Urinary bladder (tissue), 4 donors: ENCODE data around the gene ADARB1. TPM values are rescaled to one million over a fixed set of nuclear protein-coding genes. Genes with fewer than 3 reads are reported as not detected.

Experiments used
- DNase-seq: peaks from one replicate; pipeline ENCODE4 v3.0.0-alpha.2; 2015; ENCODE audit errors: extremely low spot score
- H3K27ac ChIP-seq: one replicate; pipeline ENCODE4 v1.5.1; 2013; ENCODE audit warnings: low read depth, mild to moderate bottlenecking, moderate library complexity
- H3K36me3 ChIP-seq: one replicate; pipeline ENCODE4 v1.6.1; 2013; ENCODE audit warnings: mild to moderate bottlenecking, moderate library complexity; ENCODE audit not compliant: insufficient read depth
- H3K4me1 ChIP-seq: one replicate; pipeline ENCODE4 v1.6.1; 2013; ENCODE audit warnings: mild to moderate bottlenecking, moderate library complexity; ENCODE audit not compliant: insufficient read depth
- H3K4me3 ChIP-seq: one replicate; pipeline ENCODE4 v1.5.1; 2013; ENCODE audit warnings: low read depth, low read length
- WGBS: extraction: QIAGEN DNeasy Blood & Tissue Kit; methylation state at CpG from one replicate; pipeline ENCODE4 v1.1.7; 2013; 5-methylcytosine and 5-hydroxymethylcytosine counted together
- polyA plus RNA-seq: library from polyadenylated mRNA; stranded (reverse); fragments of 200-250 nt; gene quantifications from one replicate; pipeline ENCODE4 v1.2.3, GENCODE V29; 2013
- total RNA-seq: library from RNA; depleted of rRNA; stranded (reverse); fragments of >200 nt; gene quantifications from one replicate; pipeline ENCODE4 v1.2.3, GENCODE V29; 2014
- donor health status: healthy with polysubstance abuse.
- donor health status: healthy.

The ADARB1 gene
- total and polyA plus RNA-seq, 2 donors, result 35.3 to 79.8 TPM

DNA sequence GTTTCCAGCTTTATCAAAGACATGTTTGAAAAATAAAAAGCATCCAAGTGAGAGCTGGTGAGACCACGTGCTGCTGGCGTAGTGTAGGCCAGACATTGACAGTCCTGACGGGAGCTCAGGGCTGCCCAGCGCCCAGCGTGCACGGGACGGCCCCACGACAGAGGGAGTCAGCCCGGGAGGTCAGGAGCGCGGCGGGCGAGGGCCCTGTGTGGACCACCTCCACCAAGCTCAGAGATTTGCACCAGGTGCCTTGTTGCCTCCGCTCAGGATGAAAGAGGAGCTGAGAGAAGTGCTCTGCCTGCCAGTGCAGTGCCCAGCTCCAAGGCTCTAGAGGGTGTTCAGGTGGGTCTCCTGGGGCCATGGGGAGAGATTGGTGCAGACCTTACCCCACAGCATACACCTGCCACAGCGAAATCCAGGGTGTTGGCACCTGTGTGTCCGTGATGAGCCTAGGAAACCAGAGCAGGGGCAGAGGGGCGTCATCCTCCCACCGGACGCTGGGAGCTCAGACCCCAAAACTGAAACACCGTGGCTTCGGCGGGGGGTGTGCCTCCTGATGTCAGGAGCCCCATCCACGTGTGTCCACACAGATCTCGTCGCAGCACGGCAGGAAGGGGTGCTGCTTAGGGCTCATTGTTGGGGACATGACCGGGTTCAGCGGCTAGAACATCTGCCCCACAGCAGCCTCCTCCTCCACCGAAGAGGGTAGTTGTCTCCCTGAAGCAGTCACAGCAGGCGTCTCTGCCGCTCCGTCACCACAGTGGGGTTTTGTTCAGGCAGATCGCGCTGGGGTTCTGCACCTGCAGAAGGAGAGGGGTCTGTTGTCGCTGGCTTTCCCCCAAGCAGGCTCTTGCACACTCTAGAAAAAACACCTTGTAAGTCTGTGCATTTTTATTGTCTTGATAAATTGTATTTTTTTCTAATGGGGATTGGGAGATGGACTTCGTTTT lies 149.1 kb downstream of the ADARB1 start:
- no peak for DNase-seq
- no peak overlapping the region for H3K27ac ChIP-seq
- H3K4me3 ChIP-seq, result no peak overlapping the region
- no peaks in the 10 kb centered on the region for H3K4me1 ChIP-seq
- H3K36me3 ChIP-seq, result no peaks in the 10 kb centered on the region
- WGBS, result 92% methylated on average over 36 of the region's 36 CpGs

GRCh38 chr21:45224189-45224938 lies 150.0 kb downstream of the ADARB1 start:
- 79% methylated on average over 24 of the region's 24 CpGs for WGBS
- Histone ChIP-seq H3K4me3 (no peak overlapping the region), H3K27ac (no peak overlapping the region), H3K36me3 (no peaks in the 10 kb centered on the region), H3K4me1 (no peaks in the 10 kb centered on the region)
- DNase-seq, result no peak

- Histone ChIP-seq H3K36me3 (no peaks in the 10 kb centered on the region), H3K27ac (no peak overlapping the region), H3K4me3 (no peak overlapping the region), H3K4me1 (no peaks in the 10 kb centered on the region)
- 76% methylated on average over 11 of the region's 11 CpGs for WGBS
- DNase-seq, result no peak
Measured at GRCh38 chr21:45225041-45225740, 150.8 kb downstream of the ADARB1 start.

DNA sequence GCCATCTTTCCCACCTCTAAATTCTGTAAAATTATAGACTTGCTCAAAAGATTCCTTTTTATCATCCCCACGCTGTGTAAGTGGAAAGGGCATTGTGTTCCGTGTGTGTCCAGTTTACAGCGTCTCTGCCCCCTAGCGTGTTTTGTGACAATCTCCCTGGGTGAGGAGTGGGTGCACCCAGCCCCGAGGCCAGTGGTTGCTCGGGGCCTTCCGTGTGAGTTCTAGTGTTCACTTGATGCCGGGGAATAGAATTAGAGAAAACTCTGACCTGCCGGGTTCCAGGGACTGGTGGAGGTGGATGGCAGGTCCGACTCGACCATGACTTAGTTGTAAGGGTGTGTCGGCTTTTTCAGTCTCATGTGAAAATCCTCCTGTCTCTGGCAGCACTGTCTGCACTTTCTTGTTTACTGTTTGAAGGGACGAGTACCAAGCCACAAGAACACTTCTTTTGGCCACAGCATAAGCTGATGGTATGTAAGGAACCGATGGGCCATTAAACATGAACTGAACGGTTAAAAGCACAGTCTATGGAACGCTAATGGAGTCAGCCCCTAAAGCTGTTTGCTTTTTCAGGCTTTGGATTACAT lies 151.5 kb downstream of the ADARB1 start:
- no peaks in the 10 kb centered on the region for H3K4me1 ChIP-seq
- WGBS, result 70% methylated on average over 16 of the region's 16 CpGs
- no peak for DNase-seq

GRCh38 chr21:45226540-45227326 lies 152.4 kb downstream of the ADARB1 start:
- no peaks in the 10 kb centered on the region for H3K36me3 ChIP-seq
- H3K27ac ChIP-seq, result no peak overlapping the region
- no peaks in the 10 kb centered on the region for H3K4me1 ChIP-seq
- WGBS, result 60% methylated on average over 15 of the region's 15 CpGs
- H3K4me3 ChIP-seq, result no peak overlapping the region
- DNase-seq, result no peak

More for the DNA sequence above, 151.5 kb downstream of the ADARB1 start:
- no peak overlapping the region for H3K4me3 ChIP-seq
- H3K36me3 ChIP-seq, result no peaks in the 10 kb centered on the region
- no peak overlapping the region for H3K27ac ChIP-seq

DNA sequence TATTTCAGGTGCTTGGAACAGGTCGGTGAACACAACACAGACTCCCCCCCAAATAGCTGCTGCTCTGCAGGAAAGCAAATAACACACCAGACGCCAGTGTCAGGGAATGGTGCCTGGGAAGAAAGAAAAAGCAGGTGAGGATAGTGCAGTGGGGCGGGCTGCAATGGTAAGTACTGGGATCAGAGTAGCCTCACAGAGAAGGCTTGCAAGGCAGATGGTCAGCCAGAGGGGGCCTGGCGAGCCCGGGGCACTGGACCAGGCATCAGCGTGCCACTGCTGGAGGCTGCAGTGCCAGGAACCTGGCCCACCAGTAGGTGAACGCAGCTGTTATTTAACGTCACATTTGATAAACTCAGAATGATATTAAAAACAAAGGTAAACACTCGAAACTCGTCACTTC lies 153.4 kb downstream of the ADARB1 start:
- H3K27ac ChIP-seq, result no peak overlapping the region
- no peaks in the 10 kb centered on the region for H3K4me1 ChIP-seq
- H3K36me3 ChIP-seq, result no peaks in the 10 kb centered on the region
- 70% methylated on average over 10 of the region's 10 CpGs for WGBS
- no peak overlapping the region for H3K4me3 ChIP-seq
- no peak for DNase-seq

GRCh38 chr21:45228171-45228641 lies 153.8 kb downstream of the ADARB1 start:
- no peaks in the 10 kb centered on the region for H3K4me1 ChIP-seq
- no peak overlapping the region for H3K27ac ChIP-seq
- whole genome bisulfite sequencing, result 24% methylated on average over 6 of the region's 6 CpGs
- H3K36me3 ChIP-seq, result no peaks in the 10 kb centered on the region
- no peak for DNase-seq
- H3K4me3 ChIP-seq, result no peak overlapping the region

DNA sequence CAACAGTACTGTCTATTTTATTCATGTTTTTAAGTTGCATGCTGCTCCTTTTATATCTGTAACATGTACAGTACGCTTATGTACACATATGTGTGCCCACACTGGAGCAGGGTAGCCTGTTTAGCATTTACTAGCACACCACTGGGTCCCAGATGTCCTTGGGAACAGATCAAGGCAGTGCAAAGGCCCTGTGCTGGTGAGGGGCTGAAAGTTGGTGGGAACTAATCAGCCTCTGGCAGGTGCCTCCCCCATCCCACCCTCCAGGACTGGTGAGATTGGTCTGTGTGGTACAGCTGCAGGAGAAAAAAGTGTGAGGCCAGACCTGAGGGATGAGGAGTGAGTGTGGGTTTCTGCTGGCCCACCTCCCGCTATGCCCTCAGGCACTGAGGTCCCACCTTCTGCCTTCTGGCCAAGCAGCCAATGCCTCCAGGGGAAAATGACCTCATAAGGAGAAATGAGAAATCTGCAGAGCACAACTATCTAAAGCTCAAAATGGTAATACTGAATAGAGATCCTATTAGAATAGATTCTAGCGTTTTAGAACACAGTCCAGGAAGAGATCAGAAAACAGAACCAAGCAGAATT lies 154.4 kb downstream of the ADARB1 start:
- Histone ChIP-seq H3K4me1 (no peaks in the 10 kb centered on the region), H3K36me3 (no peaks in the 10 kb centered on the region), H3K4me3 (no peak overlapping the region), H3K27ac (no peak overlapping the region)
- 77% methylated on average over 3 of the region's 3 CpGs for WGBS
- no peak for DNase-seq

- WGBS, result 81% methylated on average over 3 of the region's 3 CpGs
- H3K36me3 ChIP-seq, result no peaks in the 10 kb centered on the region
- DNase-seq, result no peak
- no peak overlapping the region for H3K4me3 ChIP-seq
- H3K27ac ChIP-seq, result no peak overlapping the region
- no peaks in the 10 kb centered on the region for H3K4me1 ChIP-seq
Measured at GRCh38 chr21:45231705-45232104, 157.3 kb downstream of the ADARB1 start.

- H3K4me3 ChIP-seq, result no peak overlapping the region
- no peaks in the 10 kb centered on the region for H3K4me1 ChIP-seq
- H3K27ac ChIP-seq, result no peak overlapping the region
- WGBS, result 88% methylated on average over 28 of the region's 28 CpGs
- no peaks in the 10 kb centered on the region for H3K36me3 ChIP-seq
- DNase-seq, result no peak
Measured at GRCh38 chr21:45234127-45234526, 159.7 kb downstream of the ADARB1 start.

DNA sequence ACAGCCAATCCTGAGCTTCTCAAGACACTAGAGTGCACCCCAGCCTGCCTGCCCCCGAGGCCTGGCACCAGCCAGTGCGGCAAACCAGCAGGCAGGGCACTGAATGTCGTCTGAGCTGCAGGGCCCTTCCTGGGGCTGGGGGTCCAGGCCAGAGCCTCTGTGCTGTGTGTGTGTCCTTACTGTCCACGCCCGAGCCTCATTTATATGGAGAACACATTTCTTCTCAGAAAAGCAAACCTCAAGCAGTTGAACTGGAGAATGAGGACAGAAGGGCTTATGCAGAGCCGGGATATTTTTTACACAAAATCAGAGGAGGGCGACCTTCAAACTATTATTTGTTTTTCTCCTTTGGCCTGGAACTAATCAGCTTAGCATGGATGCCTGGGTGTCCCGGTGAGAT lies 160.6 kb downstream of the ADARB1 start:
- H3K4me3 ChIP-seq, result no peak overlapping the region
- no peaks in the 10 kb centered on the region for H3K4me1 ChIP-seq
- H3K36me3 ChIP-seq, result no peaks in the 10 kb centered on the region
- H3K27ac ChIP-seq, result no peak overlapping the region
- 67% methylated on average over 8 of the region's 8 CpGs for WGBS
- DNase-seq, result no peak

DNA sequence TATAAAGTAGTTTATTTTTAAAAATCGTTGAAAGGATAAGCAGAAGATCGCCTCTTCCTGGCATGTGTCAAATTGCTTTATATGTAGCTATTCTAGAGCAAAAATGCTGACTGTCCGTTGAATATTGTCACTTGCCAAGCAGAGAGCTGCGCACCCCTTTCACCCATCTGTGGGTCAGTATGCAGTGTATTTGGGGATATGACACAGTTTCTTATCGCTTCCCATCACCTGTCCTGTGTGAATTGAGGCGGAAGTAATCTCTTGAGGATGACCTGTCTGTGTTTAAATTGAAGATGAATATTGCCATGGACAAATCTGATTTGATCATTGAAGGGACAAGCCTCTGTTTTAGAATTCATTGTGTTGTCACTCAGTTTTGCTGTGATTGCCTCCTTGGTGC lies 161.1 kb downstream of the ADARB1 start:
- H3K36me3 ChIP-seq, result no peaks in the 10 kb centered on the region
- H3K4me1 ChIP-seq, result no peaks in the 10 kb centered on the region
- no peak overlapping the region for H3K4me3 ChIP-seq
- DNase-seq, result no peak
- WGBS, result 61% methylated on average over 6 of the region's 6 CpGs
- H3K27ac ChIP-seq, result no peak overlapping the region
